ENCODE results near the gene STYK1.

DNA sequence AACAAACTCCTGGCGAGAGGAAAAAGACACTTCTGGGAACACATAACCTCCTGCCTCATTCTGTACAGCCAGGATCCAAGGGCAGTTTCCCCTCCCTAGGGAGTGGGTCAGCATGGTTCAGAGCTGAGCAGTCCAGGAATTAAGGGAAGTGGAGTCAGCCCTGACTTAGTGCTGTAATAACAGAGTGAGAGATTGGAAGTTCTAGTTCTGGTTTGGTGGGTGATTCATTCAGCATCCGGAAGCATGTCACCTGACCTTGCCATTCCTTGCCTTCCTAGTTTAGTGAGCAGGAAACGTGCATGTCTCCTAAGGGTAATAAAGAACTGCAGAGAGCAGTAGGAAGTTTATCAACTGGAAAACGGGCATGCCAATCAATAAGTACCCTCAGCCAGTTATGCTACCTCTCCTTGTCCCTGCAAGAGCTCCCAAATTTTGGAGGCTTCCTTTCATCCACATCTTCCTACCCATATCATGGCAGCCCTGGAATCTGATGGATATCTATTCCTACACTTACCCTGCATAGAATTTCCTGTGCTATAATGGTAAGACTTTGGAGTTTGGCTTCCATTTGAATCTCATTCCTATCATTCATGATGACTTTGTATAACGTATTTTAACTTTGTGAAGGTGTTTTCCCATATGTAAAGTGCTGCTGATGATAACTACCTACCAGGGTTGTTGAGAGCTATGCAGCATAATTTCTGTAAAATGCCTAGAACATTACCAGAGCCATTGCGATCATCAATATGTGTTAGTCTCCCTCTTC lies 31.9 kb downstream of the STYK1 start:
- TF ChIP-seq POLR2AphosphoS5 (IDR thresholded peaks at IDR 0.05): no peak
- TF ChIP-seq, protein P1, sequence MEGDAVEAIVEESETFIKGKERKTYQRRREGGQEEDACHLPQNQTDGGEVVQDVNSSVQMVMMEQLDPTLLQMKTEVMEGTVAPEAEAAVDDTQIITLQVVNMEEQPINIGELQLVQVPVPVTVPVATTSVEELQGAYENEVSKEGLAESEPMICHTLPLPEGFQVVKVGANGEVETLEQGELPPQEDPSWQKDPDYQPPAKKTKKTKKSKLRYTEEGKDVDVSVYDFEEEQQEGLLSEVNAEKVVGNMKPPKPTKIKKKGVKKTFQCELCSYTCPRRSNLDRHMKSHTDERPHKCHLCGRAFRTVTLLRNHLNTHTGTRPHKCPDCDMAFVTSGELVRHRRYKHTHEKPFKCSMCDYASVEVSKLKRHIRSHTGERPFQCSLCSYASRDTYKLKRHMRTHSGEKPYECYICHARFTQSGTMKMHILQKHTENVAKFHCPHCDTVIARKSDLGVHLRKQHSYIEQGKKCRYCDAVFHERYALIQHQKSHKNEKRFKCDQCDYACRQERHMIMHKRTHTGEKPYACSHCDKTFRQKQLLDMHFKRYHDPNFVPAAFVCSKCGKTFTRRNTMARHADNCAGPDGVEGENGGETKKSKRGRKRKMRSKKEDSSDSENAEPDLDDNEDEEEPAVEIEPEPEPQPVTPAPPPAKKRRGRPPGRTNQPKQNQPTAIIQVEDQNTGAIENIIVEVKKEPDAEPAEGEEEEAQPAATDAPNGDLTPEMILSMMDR (IDR thresholded peaks at IDR 0.05): no peak
